NCI-H2029 (cell line): ENCODE results near the gene IFNLR1.

Experiments
- DNase-seq: peaks from one replicate; lab custom pipeline; 2025; lab: John Stamatoyannopoulos, UW

Gene IFNLR1

GRCh38 chr1:24175033-24175755 is 11.9 kb downstream of the IFNLR1 start:
- no peak for DNase-seq

DNA sequence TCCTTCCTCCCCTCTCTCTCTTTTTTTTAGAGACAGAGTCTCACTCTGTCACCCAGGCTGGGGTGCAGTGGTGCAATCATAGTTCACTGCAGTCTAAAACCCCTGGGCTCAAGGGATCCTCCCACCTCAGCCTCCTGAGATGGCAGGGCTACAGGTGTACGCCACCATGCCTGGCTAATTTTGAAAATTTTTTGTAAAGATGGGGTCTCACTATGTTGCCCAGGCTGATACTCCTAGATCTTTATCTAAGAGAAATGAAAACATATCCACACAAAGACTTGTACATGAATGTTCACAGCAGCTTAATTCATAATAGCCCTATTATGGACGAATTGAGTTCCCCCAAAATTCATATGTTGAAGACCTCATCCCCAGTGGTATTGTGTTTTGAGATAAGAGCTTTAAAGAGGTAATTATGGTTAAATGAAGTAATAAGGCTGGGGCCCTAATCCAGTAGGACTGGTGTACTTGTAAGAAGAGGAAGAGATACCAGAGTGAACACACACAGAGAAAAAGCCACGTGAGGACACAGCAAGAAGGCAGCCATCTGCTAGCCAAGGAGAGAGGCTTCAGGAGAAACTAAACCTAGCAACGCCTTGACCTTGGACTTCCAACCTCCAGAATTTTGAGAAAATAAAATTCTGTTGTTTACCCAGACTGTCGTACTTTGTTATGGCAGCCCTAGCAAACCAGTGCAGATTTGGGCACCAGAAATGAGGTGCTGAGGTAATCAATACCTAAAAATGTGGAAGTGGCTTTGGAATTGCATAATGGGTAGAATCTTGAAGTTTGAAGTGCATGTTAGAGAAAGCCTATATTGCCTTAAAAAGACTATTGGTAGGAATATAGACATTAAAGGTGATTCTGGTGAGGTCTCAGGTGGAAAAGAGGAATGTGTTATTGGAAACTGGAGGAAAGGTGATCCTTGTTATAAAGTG is 13.2 kb downstream of the IFNLR1 start:
- DNase-seq = no peak

- DNase-seq = no peak
Observed at GRCh38 chr1:24172598-24172997, 14.5 kb downstream of the IFNLR1 start.

- no peak for DNase-seq
Observed at GRCh38 chr1:24169286-24169685, 17.8 kb downstream of the IFNLR1 start.

DNA sequence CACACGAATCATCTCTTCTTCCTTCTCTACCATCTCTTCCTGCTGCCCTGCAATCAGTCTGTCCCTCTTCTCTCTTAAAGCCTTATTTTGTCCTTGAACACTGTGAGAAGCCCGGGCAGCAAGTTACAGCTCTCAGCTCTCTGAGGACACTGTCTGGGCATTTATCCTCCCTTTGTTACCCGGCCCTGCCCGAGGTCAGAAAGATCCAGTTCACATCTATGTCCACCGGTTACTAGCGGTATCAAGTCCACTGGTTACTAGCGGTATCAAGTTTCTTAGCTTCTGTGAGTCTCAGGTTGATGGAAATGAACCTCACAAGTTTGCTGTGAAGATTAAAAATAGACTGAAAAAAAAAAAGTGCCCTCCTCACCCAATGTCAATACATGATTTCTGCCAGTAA is 18.8 kb downstream of the IFNLR1 start:
- DNase-seq = no peak

DNA sequence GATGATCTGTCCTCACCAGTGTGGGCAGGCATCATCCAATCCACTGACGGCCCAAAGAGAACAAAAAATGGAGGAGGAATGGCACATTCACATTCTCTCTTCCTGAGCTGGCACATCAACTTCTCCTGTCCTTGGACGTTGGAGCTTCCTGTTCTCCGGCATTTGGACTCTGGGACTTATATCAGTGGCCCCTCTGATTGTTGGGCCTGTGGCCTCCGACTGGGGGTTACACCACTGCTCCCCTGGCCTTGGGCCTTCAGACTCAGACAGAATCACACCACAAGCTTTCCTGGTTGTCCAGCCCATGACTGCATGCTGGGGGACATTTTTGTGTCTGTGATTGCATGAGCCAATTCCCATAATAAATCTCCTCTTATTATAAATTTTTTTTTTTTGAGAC is 20.1 kb downstream of the IFNLR1 start:
- no peak for DNase-seq

- no peak for DNase-seq
Observed at GRCh38 chr1:24165500-24165899, 21.6 kb downstream of the IFNLR1 start.

GRCh38 chr1:24164004-24164403 is 23.1 kb downstream of the IFNLR1 start:
- no peak for DNase-seq

DNA sequence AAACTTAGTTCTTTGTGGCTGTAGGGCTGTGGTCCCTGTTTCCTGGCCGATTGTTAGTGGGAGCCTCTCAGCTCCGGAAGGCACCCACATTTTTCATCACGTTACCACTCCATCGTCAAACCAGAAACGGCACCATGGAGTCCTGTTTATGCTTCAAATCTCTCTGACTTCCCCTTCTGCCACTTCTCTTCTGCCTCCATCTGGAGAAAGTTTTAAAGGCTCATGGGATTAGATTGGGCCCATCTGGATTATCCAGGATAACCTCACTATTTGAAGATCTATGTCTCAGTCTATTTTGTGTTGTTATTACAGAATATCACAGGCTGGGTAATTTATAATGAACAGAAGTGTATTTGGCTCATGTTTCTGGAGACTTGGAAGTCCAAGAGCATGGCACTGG is 24.9 kb downstream of the IFNLR1 start:
- no peak for DNase-seq

GRCh38 chr1:24161270-24161669 is 25.8 kb downstream of the IFNLR1 start:
- no peak for DNase-seq

- DNase-seq = no peak
Observed at GRCh38 chr1:24159366-24159765, 27.7 kb downstream of the IFNLR1 start.

- no peak for DNase-seq
Observed at GRCh38 chr1:24157918-24158481, 29.1 kb downstream of the IFNLR1 start.

- no peak for DNase-seq
Observed at GRCh38 chr1:24156542-24157260, 30.4 kb downstream of the IFNLR1 start.

- peak; percentile 71 for DNase-seq
Observed at GRCh38 chr1:24155011-24155782, 31.9 kb downstream of the IFNLR1 start.

GRCh38 chr1:24154215-24154614 is 32.9 kb downstream of the IFNLR1 start:
- no peak for DNase-seq

GRCh38 chr1:24152631-24153494 is 34.2 kb downstream of the IFNLR1 start:
- no peak for DNase-seq

GRCh38 chr1:24151175-24151533 is 35.9 kb downstream of the IFNLR1 start:
- no peak for DNase-seq

DNA sequence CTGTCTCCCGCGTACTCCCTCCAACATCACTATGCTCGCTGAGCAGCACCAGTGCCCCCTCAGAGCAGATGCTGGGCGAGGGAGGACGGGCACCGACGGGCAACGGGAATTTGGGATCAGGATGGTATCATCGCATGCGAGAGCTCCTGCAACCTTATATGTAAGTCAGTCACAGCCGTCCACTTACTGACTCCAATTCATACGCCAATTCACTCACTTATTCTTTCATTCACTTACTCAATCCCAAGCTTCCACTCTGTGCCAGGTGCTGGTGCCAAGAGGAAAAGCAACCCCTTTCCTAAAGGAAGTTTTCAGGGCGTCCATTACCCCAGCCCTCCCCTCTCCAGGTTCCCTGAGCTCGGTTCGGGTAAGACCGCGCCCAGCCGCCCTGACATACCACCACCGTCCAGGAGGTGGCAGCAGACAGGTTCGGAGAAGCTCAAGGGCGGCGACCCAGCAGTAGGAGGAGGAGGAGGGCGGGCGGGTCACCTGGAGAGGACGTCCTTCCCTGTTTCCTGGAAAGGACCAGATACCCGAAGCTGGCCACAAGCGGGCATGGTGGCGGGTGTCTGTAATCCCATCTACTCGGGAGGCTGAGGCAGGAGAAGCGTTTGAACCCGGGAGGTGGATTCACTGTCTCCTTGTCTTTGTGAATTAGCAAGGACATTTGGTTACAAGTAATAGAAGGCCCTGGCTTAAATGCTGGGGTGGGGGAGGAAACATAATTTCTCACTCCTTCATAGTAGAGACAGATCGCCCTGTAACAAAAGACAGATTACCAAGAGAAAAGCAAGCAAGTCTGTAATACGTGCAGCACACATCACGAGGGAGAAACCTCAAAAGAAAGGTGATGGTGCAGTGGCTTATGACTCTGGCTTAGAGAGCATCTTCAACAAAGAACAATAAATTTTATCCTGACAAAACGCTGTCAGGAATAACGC is 36.6 kb downstream of the IFNLR1 start:
- DNase-seq = peak; percentile 90

GRCh38 chr1:24149866-24150233 is 37.2 kb downstream of the IFNLR1 start:
- DNase-seq = no peak
